Measurements from ENCODE around the gene TTC8.
"Not testable (repeated sequence)": the region's sequence is repeated elsewhere in the genome, so short reads cannot be mapped to it uniquely, and the experiment has no call there.

The TTC8 gene

DNA sequence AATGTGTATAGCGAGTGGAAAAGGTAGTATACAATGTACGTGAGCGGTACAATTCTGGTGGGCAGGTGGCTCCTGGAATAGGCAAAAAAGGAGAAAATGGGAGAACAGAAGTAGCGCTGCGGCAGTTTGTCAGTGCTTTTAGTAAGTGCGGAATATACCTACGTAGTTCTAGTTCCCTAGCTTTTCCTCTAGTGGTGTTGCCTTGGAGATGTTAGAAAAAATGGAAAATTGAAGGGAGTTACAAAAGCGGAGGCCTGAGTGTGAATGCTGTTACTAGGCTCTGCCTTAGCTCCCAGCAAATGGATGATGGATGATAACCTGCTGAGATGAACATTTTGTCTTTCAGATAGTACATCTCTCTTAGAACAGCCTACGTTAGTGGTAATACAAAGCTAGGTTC is 1.1 kb downstream of the TTC8 start:
- DNase-seq = no peak

GRCh38 chr14:88829188-88829587 is 4.7 kb downstream of the TTC8 start:
- DNase-seq = no peak

- DNase-seq = no peak
Observed at GRCh38 chr14:88829685-88830302, 5.3 kb downstream of the TTC8 start.

- no peak for DNase-seq
Observed at GRCh38 chr14:88831284-88831683, 6.8 kb downstream of the TTC8 start.

DNA sequence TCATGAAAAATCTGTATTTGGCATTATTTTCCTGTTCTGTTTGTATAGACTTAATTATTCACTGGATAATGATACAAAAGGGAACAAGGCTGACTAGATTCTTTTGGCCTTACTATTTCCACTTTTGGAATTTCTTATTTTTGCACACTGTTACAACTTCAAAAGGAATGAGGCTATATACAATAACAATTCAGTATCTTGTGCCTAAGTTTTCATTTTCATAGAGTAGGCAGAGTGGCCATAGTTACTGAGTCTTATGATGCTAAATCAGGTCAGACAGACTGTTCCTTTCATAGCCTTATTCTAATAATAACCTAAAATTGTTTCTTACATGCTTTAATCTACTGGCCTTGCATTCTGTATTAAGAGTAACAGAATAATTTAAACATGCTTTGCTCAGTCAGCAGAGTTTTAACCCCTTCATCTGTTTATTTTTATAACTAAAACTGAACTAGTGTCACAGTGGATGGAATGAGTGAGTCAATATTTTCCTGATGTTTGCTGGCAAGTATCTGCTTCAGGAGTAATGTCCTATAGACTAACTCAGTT is 10.5 kb downstream of the TTC8 start:
- DNase-seq = no peak

GRCh38 chr14:88835661-88836060 is 11.2 kb downstream of the TTC8 start:
- DNase-seq = no peak

DNA sequence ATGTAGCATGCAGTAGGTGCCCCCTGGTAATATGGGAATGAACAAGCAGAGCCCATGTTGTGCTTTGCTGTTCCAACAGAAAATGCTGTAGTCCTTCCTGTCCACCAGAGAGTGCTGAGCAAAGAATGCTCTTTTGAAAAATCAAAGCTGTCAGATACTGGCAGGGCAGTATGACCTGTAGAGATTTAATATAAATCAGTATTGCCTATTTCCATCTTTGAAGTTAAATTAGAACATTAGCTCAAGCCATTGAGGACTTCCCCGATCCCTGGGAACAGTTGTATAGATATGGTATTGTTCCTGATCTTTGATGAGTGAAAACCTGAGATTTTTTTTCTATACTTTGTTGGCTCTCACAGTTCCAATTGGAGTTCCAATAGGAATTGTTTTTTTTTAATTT is 13.0 kb downstream of the TTC8 start:
- DNase-seq = no peak

DNA sequence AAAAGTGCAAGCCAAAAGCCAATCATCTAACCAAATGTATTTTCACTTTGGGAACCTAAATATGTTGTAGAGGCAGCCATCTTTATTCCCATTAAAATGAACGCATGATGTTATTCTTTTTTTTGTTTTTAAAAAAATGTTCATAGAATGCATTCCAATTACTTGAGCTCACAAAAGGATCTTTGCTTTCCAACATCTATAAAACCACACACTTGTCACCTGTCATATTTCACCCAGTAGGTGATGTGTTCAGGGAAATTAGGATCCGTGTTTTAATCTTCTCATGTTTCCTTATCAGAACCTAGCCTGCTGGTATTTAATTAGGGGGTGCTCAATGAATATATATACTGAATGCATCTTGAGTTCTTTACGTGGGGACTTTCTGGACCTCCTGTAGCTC is 13.6 kb downstream of the TTC8 start:
- no peak for DNase-seq

DNA sequence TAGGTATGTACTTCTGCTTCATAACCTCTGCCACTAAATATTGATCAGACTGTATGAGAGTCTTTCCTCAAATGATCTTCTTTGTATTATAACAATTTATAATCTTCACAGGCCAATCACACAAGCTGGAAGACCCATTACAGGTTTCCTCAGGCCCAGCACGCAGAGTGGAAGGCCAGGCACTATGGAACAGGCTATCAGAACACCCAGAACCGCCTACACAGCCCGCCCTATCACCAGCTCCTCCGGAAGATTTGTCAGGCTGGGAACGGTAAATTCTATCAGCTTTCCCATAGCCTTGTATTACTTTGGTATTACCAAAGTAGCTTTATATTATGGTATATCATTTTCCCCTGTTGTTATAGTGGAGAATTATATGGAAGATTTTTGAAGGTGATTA is 16.5 kb downstream of the TTC8 start:
- DNase-seq = no peak

DNA sequence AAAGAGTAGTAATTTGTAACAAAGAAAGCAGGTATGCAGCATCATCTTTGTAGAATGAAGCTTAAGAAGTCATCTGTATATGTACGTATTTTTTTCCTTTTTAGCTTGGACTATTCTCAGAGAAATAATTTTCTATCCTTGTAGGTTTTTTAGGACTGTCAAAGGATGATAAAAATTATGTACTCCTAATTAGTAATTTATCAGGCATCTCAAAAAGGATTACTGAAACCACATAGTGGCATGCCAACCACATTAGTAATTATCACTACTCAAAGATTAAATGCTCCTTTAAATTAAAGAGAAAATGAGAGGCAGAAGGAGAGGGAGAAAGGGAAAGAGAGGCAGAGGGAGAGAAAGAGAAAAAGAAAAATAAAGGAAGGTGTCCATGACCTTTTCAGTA is 17.3 kb downstream of the TTC8 start:
- no peak for DNase-seq

GRCh38 chr14:88842414-88842813 is 18.0 kb downstream of the TTC8 start:
- no peak for DNase-seq

DNA sequence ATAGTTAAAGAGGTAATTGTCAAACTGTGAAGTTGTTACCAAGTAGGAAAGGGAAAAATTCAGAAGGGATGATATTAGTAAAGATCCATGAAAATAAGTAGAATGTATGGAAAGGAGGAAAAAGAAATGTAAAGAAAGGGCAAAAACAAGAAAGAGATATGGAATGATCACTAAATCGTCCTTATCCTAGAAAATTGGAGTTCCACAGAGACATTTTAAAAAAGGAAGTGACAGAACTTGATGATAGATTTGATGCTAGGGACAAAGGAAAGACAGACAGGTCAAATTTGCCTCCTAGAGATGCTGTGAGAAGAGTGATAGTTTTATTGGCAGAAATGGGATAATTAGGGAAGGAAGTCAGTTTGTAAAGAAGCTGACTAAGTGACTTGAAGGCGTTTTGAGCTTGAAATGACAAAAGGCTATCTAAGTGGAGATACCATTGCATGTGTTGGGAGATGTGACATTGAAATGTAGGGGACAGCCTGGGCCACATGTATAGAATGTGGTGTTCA is 20.6 kb downstream of the TTC8 start:
- no peak for DNase-seq

- DNase-seq = no peak
Observed at GRCh38 chr14:88848571-88848970, 24.1 kb downstream of the TTC8 start.

- DNase-seq = no peak
Observed at GRCh38 chr14:88849716-88850115, 25.3 kb downstream of the TTC8 start.

GRCh38 chr14:88851587-88851986 is 27.1 kb downstream of the TTC8 start:
- no peak for DNase-seq

GRCh38 chr14:88852632-88853031 is 28.2 kb downstream of the TTC8 start:
- no peak for DNase-seq

GRCh38 chr14:88853129-88853528 is 28.7 kb downstream of the TTC8 start:
- no peak for DNase-seq

DNA sequence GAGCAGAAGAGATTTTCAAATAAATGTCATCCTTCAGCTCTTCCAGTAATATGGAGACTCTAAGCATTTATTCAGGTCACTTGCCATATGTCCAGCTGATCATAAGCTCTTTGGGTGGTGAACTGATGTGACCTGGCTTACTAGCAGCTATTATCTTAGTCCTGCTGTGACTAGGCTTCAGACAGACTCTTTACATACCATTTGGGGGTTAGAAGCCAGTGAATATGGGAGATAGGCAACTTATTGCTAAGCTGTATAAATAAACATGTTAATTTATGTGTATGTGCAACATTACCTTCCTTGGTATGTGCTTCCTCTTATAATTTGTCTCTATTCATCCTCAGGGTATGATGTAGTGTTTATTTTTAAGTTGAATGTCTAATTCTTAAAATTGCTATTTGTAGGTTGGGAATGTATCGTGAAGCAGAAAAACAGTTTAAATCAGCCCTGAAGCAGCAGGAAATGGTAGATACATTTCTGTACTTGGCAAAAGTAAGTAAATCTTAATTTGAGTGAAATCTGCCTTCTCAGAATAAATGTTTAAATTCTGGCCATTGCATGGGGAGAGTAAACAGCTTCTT is 32.4 kb downstream of the TTC8 start:
- DNase-seq = no peak

- DNase-seq = not testable (repeated sequence)
Observed at GRCh38 chr14:88857861-88858260, 33.4 kb downstream of the TTC8 start.

DNA sequence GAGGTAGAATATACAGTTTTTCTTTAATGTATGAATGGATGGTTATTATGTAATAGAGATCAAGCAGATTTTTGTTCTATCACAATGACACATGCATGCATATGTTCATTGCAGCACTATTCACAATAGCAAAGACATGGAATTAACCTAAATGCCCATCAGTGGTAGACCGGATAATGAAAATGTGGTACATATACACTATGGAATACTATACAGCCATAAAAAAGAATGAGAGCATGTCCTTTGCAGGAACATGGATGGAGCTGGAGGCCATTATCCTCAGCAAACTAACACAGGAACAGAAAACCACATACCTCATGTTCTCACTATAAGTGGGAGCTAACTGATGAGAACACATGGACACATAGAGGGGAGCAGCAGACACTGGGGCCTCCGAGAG is 34.7 kb downstream of the TTC8 start:
- not testable (repeated sequence) for DNase-seq

GRCh38 chr14:88863167-88863566 is 38.7 kb downstream of the TTC8 start:
- DNase-seq = no peak

GRCh38 chr14:88864198-88864597 is 39.7 kb downstream of the TTC8 start:
- DNase-seq = no peak

- DNase-seq = no peak
Observed at GRCh38 chr14:88866305-88866704, 41.9 kb downstream of the TTC8 start.

DNA sequence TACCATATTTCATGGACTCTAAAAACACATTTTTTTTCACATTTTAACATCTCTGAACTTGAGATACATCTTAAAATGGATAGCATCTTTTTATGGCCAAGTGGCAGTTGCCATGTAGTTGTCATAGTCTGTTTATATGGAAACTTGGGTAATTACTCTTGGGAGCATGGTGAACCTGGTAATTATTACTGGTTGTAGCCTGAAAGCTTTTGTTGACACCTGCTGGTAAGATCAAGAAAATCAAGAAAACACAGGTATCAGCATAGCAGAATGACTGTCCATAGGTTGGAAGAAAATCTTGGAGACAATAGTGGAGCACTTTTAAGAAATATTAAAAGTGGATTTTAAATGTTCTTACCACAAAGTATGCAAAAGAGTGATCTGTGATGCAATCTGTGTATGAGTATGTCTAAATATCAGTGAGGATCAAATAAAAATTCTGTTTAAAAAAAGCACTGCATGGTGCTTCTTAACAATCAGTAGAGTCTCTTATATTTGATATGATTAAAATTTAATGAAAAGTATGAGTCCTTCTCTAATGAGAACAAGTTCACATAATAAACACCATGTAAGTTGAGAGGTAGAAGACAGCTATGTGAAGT is 44.2 kb downstream of the TTC8 start:
- DNase-seq = peak; percentile 16

Data from NCI-H526 treated with DMSO at 0.1 percent for 48 hours (cell line).